Effector CD8-positive, alpha-beta T cell (primary cell): Measurements from ENCODE around the gene ZNF654.
A peak's percentile ranks its signal among the peaks of the same experiment; 100 is the strongest.
"Not testable (repeated sequence)": the region's sequence is repeated elsewhere in the genome, so short reads cannot be mapped to it uniquely, and the experiment has no call there.

Experiments used
- DNase-seq: peaks from one replicate; lab custom pipeline; 2025; lab: John Stamatoyannopoulos, UW

The ZNF654 gene

GRCh38 chr3:88059380-88060170 is 520 bp downstream of the ZNF654 start:
- DNase-seq: no peak

- DNase-seq: no peak
Observed at GRCh38 chr3:88061746-88062145, 2.7 kb downstream of the ZNF654 start.

GRCh38 chr3:88075072-88075471 is 16.0 kb downstream of the ZNF654 start:
- no peak for DNase-seq

GRCh38 chr3:88075497-88075896 is 16.4 kb downstream of the ZNF654 start:
- no peak for DNase-seq

- DNase-seq: no peak
Observed at GRCh38 chr3:88076712-88077111, 17.7 kb downstream of the ZNF654 start.

- DNase-seq: no peak
Observed at GRCh38 chr3:88078932-88079331, 19.9 kb downstream of the ZNF654 start.

- no peak for DNase-seq
Observed at GRCh38 chr3:88082854-88083253, 23.8 kb downstream of the ZNF654 start.

- no peak for DNase-seq
Observed at GRCh38 chr3:88084097-88084501, 25.0 kb downstream of the ZNF654 start.

- no peak for DNase-seq
Observed at GRCh38 chr3:88090681-88091080, 31.6 kb downstream of the ZNF654 start.

- no peak for DNase-seq
Observed at GRCh38 chr3:88092270-88092669, 33.2 kb downstream of the ZNF654 start.

GRCh38 chr3:88093266-88093665 is 34.2 kb downstream of the ZNF654 start:
- no peak for DNase-seq

- DNase-seq: no peak
Observed at GRCh38 chr3:88101142-88101541, 42.1 kb downstream of the ZNF654 start.

- DNase-seq: no peak
Observed at GRCh38 chr3:88105325-88105724, 46.3 kb downstream of the ZNF654 start.

- DNase-seq: no peak
Observed at GRCh38 chr3:88112289-88112688, 53.2 kb downstream of the ZNF654 start.

- peak; percentile 21 for DNase-seq
Observed at GRCh38 chr3:88113311-88114162, 54.5 kb downstream of the ZNF654 start.

GRCh38 chr3:88114878-88115549 is 56.0 kb downstream of the ZNF654 start:
- no peak for DNase-seq

GRCh38 chr3:88117683-88118082 is 58.6 kb downstream of the ZNF654 start:
- DNase-seq: no peak

GRCh38 chr3:88118603-88119002 is 59.5 kb downstream of the ZNF654 start:
- DNase-seq: not testable (repeated sequence)

- DNase-seq: no peak
Observed at GRCh38 chr3:88123526-88123925, 64.5 kb downstream of the ZNF654 start.

GRCh38 chr3:88131695-88132094 is 72.6 kb downstream of the ZNF654 start:
- DNase-seq: no peak

- DNase-seq: no peak
Observed at GRCh38 chr3:88132894-88133293, 73.8 kb downstream of the ZNF654 start.

- DNase-seq: no peak
Observed at GRCh38 chr3:88133711-88134263, 74.7 kb downstream of the ZNF654 start.
